Activated T-cell treated with anti-CD3 and anti-CD28 coated beads, Interleukin-2, amount 50 U/mL, for 48 hours (primary cell): Measurements from ENCODE around the gene CBX8.

Source experiments
- DNase-seq, 2 experiments: peaks; one replicate each; pipeline ENCODE4 v3.0.0-alpha.2; 2020

CBX8 gene

DNA sequence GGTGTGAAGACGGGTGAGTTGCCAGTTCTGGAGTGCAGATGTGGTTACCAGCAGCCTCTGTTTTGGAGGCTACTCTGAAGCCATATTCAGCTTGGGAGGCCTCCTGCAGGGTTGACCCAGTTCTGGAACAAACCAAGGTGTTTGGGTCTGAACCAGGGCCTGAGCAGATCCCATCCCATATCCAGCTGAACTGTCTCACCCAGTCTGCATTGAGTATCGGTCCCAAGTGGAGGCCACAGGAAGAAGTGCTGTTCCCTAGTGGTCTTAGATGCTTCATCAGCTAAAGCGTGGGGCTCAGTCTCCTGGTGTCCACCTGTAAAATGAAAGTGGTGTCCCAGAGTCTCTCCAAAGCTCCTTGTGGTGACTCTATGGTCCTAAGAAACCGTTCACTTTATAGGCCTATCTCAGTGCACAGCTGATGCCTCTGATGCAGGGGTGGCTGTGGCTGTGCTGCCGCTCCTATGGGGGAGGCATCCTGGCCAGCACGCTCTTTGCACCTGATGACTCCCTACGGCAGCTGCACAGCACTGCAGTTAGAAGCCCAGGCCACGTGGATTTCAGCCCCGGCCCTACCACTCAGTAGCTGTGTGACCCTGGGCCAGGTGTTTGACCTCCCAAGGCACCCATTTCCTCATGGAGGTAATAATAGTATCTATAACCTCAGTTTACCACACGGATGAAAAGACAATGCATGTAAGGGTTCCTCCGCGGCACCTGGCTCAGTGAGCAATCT, 21.3 kb upstream of the CBX8 start:
- no peak for DNase-seq

DNA sequence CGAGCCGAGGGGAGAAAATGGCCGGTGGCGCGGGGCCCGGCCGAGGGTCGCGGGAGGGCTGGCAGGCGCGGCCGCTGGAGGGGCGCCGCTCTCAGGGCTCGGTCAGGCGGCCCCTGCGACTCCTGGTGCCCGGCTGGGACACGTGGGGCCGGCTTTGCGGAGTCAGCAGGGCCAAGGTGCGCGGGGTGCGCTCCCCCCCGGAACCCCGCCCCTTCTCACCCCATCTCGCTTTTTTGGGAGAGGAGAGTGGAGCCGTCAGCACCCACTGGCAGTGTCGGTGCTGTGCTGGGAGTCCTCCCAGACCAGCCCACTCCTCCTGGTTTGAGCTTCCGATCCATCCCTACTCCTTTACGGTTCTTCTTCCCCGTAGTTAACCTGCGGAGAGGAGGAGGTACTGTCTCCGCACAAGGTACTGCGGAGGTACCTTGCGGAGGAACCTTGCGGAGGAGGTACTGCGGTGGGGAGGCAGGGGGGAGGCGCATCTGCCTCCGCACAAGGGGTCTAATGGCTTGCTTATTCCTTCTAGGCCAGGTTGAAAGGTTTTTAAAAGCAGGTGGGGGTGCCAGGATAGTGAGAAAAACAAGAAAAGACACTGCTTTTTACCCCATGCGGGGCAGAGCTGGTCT, 19.1 kb upstream of the CBX8 start:
- no peak for DNase-seq

DNA sequence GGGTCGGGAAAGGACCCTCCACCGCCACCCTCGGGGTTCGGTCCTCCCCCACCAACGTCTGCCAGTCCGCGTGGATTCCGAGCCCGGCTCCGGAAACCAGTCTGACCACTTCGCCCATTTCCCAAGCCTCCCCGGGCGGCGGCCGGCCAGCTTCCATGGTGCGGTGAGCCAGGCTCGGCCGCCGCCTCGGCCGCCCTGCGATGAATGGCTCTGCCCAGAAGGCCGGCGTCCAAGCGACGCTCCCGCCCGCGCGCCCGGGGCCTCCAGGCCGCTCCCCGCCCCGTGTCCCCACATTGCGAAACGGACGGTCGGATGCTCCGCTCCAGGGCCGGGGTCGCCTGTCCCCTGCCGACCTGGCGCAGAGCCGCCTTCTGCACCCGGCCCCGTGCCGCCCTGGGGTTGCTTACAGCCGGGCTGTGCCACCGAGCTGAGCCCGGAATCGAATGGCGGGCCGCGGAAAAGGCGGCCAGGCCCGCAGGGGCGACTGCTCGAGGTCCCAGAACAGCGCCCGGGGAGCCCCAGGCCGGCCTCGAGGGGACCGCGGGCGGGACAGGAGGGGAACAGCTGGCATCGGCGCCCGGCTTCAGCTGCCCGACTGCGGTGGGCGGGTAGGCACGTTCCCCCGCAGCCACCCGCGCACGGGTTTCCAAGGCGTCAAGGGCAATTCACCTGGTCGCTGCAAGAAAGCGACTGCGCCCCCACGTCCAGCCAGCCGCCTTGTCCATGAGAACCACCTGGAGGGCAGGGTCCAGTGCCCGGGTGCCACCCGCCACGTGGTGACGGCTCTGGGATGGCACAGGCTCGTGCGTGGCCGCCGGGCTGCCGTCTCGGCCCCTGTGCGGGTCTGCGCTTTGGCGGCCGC, 18.3 kb upstream of the CBX8 start:
- peak in 1 of 2 experiments; percentile 45 for DNase-seq

DNA sequence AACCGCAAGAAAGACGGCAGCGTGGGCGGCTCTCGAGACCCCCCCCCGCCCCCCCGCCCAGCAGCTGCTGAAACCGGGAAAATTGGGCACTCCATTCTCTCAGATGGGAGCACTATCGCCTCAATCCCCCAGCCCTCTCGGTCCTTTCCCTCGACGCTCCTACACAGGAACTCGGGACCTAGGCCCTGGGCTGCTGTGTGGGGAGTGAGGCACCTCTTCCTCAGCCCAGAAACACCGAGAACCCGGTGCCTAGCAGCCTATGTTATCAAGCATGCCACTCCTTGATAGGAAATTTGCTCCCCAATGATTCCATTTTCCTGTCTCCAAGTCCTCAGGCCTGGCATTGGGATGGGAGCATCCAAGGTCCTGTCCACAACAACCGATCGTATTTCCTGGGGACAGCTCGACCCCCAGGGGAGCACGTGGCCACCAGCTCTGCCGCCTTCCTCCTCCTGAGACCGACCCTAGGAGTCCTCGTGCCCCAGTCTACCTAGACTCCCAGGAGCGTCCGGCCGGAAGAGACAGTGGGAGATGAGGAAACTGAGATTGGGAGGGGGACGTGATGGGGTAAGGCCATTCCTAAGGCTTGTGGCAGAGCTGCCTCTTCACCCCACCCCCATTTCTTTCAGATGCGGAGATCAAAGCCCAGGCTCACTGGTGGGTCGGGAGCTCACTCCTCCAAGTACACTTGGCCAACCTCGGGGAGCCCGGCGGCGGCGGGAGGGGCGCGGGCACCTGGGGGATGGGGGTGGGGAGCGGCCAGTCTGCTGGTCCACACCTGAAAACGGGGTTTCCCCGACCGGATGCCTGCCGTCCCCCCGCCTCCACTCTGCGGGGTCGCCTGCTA, 17.5 kb upstream of the CBX8 start:
- no peak for DNase-seq

DNA sequence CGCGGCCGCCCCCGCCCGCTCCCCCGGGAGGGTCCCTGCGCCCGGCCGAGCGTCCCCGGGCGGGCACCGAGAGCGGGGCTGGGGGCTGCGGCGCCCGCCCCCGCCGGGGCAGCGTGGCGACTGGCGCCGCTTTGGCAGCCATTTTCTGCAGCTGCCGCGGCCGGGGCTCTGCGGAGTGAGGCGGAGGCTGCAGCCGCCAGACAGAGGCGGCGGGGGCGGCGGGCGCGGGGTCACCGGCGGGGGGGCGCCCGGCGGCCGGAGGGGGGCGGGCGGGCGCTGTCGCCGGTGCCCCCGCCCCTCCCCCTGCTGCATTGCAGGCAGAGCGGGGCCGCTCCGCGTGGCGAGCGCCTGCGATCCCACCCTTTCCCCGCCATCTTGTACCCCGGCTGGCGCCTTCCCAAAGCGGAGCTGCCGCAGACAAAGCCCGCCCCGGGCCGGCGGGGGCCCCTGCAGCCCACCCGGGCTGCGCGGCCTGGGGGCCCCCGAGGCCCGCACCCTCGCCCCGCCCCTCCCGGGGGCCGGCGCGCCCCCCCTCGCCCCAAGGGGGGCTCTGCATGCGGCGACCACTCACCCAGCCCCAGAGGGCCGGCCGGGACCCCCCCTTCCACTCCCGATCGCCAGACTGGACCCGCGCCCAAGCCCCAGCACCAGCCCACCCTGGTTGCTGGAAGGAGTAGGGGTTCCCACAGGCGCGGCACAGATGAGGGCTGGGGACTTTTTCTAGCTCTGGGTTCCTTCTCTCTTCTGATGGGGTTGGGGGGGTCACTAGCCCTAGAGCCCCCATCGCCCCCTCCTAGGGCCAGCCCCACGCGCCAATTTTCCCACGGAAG, 16.6 kb upstream of the CBX8 start:
- no peak for DNase-seq

DNA sequence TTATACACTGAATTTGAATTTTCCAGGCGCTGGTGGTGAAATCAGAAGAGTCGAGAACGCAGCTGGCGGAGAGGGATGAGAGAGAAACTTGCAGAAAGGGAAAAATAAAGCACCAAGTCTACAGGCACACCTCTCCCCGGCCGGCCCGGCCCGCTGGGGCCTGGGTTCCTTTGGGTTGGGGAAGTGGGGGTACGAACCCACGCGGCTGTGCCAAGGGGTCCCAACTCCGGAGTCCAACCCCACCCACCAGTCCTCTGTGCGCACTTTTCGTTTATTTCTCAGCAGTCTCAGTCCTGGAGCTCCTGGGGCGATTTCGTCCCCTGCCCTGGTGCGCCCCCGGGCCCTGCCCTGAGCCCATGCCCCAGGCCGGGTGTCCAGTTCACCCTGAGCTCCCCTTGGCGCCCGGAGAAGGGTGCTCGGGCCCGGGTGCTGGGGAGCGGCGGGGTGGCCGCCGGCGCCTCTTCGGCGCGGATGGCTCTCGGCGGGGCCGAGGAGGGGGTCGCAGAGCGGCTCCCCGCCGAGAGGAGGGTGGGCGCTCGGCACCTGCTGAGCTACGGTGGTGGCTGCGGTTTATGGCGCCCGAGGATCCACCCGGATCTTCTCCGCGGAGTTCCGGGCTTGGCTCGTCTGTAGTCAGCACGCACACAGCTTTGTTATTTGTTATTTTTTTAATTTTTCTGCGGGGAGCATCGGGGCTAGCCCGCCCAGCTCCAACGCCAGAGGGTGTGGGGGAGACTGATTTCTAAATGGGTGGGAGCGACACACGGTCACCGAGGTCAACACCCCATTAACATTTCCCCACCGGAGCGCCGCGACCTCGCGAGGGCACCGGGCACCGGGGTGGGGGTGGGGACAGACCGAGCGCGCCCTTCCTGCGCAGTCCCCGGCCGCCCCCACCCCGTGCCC, 15.7 kb upstream of the CBX8 start:
- no peak for DNase-seq

DNA sequence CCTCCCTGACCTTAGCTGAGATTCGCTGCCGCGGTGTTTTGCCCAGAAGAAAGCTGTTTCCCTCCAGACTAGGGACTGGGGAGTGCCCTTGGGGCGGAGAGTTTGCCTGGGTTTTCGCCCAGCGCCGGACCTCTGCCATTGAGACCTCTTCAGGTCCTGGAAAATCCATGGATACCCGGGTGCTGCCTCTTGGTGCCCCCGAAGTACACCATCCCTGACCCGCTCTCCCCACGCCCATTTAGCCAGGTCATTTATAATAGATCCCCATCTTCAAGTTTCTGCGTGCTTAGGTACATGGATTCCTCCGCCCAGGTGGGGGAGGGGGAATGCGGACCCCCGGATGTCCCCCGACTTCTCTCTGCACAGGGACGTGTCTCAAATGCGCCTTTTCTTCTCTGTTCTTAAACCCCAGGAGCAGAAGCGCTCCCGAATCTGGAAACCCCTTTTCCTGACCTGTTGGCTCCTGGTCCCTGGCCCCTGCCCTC, 15.0 kb upstream of the CBX8 start:
- DNase-seq: no peak

DNA sequence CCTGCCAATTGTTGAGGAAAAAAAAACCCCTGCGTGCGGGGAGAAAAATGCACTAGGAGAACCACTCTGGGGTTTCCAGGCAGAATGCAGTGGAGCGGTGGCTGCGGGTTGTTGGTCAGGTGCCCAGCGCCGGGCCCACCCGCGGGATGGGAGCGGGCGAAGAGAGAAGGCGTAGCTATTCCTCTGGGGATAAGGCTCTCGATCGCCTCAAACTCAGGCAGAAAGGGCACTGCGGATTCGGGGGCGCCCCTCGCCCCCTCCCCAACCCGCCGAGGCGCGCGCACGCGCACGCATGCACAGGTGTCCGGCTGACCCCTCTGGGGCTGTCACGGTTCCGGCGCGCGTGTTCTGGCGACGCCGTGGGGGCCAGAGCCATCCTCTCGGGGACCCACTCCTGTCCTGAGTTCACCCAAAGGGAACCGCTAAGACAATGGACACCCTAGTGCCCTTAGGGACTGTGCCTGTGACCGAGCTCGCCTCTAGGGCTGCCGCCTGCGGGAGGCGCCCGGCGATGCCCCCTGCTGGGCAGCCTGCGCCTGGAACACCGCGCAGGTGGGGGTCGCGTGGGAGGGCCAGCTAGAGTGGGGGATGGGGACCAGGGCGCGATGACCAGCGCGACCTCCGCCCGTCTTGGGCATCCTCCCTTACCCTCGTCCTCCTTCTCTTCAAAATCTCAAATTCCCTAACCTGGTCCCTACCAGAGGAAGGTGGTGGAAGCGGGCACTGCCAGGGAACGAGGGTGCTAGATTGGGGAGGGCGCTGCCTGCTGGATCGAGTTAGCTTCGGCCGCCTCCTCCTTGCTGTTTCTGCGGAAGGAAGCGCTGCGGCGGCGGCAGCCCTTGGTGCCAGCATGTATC, 14.4 kb upstream of the CBX8 start:
- DNase-seq: peak; percentile 57 to 63

DNA sequence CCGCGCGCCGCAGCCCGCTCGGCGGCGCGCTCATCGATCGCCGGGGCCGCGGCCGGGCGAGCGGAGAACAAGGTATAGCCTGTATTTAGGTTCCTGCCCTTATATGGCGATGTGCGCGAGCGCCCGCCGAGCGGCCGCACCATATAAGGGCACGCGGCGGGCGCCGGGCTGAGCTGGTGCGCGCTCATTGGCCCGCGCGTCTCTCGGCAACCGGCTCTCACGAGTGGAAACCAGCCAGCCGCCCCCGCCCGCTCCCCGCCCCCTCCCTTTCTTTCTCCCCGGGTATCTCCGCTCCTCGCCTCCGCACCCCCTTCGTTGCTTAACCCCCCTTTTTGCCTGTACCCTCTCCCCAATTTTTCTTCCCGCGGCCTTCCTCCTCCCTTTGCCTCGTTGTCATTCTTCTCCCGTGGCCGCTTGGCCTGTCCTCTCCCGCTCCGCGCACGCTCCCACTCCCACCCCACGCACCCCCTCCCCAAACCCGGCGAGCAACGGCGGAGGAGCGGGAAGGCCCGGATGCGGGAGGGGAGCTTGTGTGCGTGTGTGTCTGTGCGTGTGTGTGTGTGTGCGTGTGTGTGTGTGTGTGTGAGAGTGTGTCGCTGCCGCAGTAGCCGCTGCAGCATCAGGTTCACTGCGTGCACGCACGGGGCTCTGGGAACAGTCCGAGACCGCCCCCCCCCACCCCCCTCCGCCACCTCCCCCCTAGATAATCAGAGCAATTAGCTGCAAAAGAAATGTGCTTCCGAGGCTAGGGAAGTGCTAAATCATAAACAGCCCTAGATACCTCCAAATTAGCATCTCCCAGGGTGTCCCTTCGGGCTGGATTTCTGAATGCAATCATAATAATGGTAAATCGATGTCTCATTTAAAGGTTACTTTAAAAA, 13.5 kb upstream of the CBX8 start:
- DNase-seq: peak; percentile 76 to 83

DNA sequence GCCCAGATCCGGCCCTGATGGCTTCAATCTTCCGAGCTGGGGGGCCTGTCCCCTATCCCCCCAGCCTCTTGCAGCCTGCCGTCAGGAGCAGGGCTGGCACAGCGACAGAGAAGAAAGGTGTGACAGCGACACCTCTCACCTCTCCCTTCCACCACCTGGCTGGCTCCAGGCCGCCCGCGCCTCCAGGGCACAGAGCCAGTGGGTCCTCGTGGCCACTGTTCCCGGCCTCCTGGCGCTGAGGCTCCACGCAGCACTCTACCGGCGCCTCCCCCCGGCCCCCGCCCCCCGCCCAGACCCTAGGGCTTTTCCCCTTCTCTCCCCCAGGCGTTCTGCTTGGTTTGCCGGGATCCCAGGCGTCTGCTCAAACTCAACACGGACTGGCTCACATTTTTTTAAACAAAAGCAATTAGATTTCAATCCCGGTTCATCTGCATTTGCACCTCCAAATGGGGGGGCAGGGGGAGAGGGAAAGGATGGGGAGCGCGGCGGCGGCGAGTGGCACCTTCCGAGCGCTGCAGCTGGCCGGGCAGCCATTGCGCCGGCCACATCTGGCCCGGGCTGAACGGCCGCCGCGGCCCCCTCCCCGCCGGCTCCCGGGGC, 12.8 kb upstream of the CBX8 start:
- DNase-seq: no peak

DNA sequence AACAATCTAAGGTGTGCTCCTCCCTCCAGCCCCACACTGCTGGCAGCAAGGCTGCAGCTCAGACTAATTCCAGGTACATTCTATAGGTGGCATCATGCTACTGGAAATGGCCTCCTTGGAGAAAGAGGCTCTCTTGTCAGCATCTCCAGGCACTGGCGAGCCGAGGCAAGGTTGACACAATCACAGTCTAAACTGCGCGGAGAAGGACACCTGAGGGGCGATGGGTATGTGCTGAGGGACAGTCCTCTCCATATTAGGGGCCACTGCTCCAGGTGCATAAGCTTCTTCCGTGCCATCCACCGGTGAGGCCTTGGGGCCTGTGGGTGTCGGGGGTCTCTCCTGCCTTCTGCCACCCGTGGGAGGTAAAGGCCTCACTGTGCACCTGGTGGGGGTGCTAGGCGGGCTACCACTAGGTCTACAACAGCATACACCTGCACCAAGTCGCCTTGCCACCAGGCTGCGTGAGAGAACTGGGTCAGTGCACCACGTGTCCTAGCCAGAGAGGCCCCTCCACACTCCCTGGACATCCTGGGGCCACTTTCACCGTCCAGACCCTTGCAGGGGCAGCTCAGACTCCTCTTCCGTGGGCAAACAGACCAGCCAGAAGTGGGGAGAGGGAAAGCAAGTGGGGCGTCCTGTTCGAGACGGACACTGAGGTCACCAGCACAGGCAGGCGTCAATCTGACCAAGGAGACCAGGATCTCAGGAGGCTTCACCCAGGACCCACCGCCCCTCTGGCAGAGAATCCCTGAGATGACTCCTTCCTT, 12.1 kb upstream of the CBX8 start:
- peak in 1 of 2 experiments; percentile 39 for DNase-seq

DNA sequence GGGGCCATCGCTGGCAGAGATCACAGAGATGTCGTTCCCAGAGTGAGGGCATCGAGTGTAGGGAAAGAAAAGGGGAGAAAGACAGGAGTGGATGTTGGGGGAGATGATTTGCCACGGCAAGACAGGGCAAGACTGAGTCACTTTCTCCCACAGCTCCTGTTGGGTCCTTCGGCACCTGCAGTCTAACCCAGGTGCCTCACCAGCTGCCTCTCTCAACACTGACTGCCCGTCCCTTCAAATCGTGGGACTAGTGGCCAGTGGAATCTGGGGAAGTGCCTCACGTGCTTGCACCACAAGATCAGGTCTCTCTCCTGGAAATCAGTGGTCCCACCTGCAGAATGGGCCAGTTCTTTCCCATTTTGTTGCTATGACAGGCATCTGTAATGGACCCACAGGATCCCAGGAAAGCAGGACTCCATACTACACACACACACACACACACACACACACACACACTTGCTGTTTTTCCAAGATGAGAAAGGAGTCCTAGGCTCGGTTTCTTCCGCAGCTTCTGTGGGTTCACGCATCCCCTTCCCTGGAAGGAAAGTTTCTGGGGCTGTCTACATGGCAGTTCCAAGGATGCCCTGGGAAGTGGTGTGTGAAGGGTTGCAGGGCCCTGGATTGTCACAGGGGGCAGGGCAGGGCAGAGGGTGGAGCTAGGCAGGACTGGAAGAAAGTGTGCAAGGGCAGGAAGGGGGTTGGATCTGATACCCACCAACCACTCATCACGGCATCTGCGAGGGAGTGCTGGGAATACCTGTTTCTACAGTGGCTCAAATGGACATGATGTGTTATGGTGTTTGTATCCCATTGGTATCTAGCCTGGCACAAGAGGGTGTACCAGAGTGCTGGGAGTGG, 10.2 kb upstream of the CBX8 start:
- no peak for DNase-seq

DNA sequence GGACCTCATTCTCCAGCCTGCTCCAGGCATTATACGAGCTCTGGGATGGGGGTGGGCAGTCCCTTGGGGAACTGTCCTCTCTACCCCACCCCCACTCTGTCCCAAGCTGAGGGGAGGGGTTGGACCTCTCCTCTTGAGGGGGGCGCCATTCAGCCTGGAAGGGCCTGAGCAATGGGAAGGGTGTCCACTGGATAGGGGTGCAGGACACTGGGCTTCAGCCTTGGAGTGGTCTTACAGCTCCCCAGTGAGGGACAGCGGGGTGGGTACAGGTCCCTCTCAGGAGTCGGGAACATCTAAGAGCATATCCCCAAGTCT, 9.5 kb upstream of the CBX8 start:
- DNase-seq: no peak

DNA sequence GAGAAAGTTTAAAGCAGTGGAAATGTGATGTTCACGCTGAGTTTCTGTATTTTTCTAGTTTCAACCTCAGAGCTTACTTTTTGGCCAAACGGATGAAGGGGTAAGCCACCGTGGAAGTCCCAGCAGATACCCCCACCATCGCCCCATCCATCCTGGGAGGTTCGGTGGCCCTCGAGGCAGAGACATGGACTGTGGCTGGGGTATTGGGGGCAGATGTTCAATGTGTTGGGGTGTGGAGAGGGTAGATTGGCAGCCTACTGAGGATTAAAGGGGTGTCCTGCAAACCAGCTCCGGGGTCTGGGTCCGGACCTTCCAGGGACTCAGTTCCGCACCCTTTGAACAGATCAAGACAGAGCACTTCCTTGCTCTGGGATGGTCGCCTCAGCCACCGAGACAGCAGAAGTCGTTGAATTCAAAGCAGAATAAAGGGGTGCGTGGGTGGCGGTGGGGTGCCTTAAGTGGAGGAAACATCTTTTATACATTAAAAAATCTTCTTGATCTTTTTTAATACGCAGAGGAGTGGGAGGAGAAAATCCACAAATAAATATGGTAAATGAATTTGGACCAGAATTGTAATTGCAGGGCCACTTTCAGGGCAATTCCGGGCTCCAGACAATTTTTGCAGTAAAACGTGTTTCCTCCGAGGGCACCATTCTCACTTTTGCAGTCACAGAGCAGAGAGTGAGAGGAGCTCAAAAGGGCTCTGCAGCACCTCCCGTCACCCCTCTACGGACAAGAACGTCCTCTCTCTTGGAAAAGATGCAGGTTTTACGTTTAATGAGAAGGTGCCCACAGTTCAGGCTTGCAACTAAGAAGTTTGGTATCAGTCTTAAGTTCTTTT, 8.2 kb upstream of the CBX8 start:
- DNase-seq: no peak
